Suppressor macrophage treated with lipopolysaccharide for 4 hours (primary cell): ENCODE results near the gene KIF22.

Experiments
- DNase-seq: peaks from one replicate; pipeline ENCODE4 v3.0.0-alpha.2; 2020

The KIF22 gene

DNA sequence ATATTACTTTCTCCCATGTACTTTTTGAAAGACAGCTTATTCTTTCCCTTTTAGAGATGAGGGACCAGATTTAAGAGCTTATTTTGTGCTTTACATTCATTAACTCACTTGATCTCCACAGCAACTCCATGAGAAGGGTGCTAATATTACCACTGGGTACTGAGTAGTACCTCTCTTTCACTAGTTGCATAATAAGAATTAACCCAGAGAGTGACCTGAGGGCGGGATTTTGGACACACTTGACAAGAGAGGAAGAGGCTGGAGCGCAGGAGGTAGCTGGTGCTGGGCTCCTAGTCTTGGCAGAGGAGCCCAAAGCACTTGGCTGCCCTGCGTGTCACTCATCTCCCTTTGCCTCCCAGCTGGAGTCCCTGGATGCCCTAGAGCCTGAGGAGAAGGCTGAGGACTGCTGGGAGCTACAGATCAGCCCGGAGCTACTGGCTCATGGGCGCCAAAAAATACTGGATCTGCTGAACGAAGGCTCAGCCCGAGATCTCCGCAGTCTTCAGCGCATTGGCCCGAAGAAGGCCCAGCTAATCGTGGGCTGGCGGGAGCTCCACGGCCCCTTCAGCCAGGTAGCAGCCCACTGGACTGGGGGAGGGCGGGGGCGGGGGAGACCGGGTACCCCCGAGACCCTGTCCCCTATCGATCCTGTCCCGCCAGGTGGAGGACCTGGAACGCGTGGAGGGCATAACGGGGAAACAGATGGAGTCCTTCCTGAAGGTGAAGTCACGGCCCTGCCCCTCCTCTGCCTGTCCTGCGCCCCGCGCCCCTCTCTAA is 14.1 kb downstream of the KIF22 start:
- no peak for DNase-seq

DNA sequence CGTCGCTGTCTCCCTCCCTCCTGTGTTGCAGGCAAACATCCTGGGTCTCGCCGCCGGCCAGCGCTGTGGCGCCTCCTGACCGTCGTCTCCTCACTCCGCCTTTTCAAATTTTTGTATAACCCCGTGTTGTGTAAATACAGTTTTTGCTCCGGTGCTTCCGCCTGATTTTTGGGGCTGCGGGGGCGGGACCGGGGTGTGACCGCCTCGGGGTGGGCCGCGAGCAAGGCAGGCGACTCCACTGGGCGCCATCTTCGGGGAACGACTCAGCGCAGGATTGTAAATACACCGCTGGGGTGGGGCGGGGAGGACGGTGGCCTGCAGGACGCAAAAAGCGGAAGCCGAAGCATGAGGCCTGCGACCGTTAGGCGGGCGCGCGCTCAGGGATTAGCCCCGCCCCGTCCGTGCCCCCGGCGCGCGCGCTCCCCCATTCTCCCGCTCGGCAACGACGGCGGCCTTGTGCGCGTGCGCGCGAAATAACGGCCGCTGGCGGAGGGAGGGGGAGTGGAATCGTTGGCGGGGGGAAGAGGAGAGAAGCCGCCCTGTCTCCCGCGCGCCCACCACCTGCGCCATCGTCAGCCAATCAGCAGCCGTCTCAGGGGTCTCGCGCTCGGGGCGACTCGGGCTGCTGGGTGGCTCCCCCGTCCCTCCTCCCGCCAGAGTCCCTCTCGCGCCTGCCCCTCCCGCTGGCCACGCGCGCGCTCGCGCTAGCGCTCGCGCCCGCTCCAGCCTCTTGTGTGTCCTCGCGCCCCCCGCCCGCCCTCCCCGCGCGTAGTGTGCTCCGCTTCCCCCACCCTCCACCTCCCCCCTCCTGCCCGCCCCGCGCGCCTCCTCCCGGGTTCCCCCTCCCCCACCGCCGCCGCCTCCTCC is 14.9 kb downstream of the KIF22 start:
- DNase-seq, result peak; percentile 99

DNA sequence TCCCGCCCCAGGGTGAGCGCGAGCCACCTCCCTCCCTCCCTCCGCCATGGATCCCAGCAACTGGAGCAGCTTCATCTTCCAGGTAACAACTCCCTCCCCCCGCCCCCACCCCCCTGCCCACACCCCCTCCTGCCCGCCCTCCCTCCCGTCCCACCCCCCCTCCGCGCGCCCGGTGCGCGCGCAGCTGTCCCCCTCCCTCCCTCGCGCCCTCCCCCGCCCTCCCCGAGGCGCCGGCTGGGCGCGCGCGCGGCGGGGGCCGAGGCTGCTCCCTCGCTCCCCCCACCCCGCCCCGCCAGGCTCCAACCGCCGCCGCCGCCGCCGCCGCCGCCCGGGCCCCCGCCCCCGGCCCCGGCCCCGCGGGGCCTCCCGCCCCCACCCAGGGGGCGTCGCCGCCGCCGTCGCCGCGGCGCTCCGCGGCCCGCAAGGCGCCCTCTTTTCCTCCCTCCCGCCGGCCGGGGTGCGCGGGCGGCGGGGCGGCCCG is 15.6 kb downstream of the KIF22 start, which contains the start of gene MAZ:
Gene MAZ (plus strand): TSS at position 431 of the 481 bp plus-strand sequence. CDS start 173 bp downstream, outside the sequence.
- DNase-seq, result peak; percentile 73

DNA sequence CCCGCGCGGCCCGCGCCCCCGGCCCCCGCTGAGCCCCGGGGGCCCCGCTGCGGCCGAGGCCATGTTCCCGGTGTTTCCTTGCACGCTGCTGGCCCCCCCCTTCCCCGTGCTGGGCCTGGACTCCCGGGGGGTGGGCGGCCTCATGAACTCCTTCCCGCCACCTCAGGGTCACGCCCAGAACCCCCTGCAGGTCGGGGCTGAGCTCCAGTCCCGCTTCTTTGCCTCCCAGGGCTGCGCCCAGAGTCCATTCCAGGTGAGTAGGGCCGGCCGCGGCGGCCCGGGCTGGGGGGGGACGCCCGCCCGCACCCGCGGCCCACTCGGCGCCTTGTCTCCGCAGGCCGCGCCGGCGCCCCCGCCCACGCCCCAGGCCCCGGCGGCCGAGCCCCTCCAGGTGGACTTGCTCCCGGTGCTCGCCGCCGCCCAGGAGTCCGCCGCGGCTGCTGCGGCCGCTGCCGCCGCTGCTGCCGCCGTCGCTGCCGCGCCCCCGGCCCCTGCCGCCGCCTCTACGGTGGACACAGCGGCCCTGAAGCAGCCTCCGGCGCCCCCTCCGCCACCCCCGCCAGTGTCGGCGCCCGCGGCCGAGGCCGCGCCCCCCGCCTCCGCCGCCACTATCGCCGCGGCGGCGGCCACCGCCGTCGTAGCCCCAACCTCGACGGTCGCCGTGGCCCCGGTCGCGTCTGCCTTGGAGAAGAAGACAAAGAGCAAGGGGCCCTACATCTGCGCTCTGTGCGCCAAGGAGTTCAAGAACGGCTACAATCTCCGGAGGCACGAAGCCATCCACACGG is 16.3 kb downstream of the KIF22 start:
- DNase-seq, result no peak

DNA sequence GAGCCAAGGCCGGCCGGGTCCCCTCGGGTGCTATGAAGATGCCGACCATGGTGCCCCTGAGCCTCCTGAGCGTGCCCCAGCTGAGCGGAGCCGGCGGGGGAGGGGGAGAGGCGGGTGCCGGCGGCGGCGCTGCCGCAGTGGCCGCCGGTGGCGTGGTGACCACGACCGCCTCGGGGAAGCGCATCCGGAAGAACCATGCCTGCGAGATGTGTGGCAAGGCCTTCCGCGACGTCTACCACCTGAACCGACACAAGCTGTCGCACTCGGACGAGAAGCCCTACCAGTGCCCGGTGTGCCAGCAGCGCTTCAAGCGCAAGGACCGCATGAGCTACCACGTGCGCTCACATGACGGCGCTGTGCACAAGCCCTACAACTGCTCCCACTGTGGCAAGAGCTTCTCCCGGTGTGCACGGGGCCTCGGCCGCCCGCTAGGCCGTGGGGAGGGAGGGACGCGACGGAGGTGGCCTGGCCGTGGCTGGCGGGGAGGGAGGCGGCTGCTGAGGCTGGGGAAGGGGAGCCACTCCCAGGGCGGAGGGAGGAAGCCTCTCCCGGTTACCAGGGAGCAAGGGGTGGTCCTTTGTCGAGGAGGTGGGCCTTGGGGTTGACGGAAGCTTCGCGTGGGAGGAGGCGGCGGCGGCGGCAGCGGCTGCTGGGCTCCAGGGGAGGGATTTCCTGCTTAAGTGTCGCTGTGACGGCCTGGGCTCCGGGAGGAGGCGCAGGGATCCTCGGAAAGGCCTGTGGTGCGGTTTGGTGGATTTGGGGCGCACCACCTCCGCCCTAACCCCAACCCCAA is 17.1 kb downstream of the KIF22 start:
- peak; percentile 89 for DNase-seq

DNA sequence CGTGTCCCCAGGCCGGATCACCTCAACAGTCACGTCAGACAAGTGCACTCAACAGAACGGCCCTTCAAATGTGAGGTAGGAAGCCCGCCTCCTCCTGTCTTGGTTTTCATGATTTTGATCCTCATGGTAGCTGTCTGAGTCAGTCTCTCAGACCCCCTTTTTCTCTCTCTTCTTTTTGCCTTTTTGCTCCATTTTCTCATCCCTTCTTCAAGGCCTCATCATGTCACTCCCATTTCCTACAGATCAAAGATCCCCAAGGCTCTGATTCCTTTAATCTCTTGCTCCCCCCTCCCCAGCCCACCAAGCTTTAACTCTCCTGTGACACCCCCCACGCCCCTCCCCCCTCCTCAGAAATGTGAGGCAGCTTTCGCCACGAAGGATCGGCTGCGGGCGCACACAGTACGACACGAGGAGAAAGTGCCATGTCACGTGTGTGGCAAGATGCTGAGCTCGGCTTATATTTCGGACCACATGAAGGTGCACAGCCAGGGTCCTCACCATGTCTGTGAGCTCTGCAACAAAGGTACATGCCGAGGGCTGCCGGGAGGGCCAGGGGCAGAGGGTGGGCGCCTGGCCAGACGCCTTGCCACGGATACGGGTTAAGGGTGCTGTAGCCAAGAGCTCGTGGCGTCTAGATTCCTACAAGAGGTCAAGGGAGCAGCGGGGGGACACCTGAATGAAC is 17.8 kb downstream of the KIF22 start:
- no peak for DNase-seq

DNA sequence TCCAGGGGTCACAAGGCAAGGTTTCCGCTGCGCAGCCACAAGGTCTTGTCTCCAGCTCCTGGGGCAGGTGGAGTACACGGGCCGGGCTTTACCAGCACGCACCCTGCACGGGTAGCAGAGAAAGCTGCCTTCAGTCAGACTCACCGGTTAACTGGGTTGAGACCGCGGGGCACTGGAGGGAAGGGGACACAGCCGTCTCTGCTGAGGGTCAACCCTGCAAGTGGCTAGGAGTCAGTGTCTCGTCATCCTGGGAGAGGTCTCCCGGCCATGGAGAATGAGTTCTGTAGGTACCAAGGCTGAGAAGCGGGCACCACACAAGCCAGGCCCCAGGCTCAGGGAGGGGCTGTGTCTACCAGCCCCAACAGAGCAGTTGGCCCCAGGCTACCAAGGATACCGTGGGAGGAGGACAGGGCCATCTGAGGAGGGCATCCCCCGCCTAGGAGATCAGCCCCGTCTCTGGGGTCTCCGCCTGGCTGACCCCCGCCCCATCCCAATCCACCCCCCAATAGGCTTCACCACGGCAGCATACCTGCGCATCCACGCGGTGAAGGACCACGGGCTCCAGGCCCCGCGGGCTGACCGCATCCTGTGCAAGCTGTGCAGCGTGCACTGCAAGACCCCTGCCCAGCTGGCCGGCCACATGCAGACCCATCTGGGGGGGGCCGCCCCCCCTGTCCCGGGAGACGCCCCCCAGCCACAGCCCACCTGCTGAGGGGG is 18.6 kb downstream of the KIF22 start:
- DNase-seq, result no peak

DNA sequence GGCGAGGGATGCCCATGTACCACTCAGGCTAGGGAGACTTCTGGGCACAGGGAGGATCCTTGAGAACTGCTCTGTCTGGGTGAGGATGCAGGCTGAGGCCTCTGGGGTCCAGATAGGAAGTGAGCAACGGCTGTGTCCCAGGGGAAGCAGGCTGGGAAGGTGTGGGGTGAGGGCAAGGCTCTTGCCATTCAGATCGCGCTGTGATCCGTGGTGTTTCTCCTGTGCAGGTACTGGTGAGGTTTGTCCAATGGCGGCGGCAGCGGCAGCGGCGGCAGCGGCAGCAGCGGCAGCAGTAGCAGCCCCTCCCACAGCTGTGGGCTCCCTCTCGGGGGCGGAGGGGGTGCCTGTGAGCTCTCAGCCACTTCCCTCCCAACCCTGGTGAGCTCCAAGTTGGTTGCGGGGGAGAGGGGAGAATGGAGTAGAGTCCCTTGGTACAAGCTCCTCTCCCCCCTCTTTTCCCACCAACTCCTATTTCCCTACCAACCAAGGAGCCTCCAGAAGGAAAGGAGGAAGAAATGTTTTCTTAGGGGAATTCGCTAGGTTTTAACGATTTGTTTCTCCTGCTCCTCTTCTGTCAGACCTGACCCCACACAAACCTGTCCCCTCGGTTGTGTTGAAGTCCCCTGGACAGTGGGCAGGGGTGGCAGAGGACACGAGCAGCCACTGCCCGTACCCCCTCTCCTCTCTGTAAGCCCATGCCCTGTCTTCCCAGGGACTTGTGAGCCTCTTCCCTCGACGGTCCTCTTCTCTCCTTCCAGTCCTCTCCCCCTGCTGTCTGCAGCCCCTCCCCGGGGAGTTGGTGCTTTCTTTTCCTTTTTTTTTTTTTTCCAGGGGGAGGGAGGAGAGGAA is 19.5 kb downstream of the KIF22 start:
- DNase-seq, result no peak

DNA sequence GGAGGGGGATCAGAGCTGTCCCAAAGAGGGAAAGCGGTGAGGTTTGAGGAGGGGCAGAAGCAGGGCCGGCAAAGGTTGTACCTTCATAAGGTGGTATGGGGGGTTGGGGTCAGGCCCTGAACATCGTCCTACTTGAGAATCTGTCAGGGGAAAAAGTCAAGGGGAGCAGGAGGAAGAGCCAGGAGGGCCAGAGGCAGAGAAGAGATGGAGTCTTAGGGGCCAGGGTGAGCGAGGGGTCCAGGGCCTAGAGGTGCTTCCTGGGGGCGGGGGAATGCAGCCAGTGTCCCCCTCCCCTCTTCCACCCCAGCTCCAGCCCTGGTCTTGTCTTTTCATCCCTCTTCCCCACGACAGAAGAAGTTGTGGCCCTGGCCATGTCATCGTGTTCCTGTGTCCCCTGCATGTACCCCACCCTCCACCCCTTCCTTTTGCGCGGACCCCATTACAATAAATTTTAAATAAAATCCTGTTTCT is 20.2 kb downstream of the KIF22 start:
- no peak for DNase-seq

DNA sequence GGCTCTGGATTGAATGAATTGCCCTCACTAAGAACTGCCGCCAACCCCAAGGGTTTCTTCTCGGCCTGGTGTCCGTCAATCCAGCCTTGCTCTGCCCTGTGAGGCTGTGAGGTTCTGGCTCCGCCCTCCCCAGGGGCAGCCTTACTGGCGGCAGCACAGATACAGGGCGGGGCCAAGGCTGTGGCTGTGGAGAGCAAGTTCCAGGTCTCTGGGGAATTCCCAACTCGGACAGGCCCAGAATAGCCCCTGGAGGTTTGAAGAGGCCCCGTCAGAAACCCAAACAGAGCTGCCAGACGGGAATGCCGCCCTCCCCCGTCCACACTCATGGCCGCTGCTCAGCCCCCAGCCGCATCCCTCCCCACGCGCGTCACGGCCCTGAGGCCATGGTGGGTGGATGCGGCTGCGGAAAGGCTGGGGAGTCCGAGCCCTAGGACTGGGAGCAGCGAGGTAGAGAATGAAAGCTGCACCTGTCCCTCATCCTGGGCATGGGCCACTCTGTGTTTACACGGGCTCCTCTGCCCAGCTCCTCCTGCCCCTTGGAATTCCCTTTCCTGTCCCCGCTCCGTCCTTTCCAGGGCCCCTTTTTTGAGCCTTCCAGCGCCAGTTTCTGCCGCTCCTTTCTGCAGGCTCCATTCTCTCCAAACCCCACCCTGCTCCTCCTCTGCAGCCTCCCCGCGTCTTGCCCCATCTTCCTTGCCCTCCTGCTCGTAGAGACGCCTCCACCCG is 20.8 kb downstream of the KIF22 start:
- DNase-seq, result peak; percentile 96

DNA sequence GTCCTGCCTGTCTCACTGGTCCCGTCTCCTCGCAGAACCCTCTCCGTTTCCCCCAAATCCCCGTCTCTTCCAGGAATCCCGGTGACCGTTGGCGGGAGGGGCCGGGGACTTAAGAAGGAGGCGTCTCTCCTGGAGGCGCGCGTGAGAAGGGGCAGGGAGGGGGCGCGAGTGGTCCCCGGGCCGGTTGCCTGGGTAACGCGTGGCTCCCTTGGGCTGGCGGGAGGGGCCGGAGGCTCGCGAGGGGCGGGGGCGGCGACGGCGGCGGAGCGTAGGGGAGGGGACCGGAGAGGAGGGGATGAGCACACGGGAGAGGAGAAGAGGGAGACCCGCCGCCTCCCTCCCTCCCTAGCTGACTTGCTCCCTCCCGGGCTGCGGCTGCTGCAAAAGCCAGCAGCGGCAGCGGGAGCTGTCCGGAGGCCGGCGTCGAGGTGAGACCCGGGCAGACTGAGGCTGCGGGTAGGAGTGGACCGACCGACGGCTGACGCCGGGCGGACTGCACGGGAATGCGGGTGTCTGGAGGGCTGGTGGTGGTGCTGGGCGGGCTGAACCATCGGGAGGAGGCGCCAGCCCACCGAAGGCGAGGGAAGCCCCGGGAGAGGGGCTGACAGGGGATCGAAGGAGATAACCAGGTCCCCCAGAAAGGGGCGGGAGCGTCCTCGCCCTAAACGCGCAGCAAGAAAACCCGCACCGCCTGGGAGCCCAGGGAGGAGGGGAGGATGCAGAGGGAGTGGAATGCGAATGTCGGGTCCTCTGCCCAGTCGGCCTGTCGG is 21.5 kb downstream of the KIF22 start, which contains the start of gene PRRT2:
Gene PRRT2 (plus strand): TSS at position 298 of the 770 bp plus-strand sequence. CDS start 862 bp downstream, outside the sequence.
- DNase-seq, result no peak

DNA sequence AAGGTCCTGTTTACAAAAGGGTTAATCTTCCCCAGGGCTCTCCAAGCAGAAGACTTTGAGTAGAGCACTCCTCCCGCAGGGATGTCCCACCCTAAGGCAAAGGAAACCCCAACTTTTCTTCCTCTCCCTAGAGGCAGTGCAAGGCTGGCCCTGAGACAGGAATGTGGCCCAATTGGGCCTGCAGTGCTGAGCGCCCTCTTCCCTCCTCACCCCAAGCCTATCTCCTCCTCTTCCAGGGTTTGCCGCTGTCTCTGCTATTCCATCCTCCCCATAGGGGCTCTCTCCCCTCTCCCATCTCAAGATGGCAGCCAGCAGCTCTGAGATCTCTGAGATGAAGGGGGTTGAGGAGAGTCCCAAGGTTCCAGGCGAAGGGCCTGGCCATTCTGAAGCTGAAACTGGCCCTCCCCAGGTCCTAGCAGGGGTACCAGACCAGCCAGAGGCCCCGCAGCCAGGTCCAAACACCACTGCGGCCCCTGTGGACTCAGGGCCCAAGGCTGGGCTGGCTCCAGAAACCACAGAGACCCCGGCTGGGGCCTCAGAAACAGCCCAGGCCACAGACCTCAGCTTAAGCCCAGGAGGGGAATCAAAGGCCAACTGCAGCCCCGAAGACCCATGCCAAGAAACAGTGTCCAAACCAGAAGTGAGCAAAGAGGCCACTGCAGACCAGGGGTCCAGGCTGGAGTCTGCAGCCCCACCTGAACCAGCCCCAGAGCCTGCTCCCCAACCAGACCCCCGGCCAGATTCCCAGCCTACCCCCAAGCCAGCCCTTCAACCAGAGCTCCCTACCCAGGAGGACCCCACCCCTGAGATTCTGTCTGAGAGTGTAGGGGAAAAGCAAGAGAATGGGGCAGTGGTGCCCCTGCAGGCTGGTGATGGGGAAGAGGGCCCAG is 22.4 kb downstream of the KIF22 start:
- DNase-seq, result no peak

DNA sequence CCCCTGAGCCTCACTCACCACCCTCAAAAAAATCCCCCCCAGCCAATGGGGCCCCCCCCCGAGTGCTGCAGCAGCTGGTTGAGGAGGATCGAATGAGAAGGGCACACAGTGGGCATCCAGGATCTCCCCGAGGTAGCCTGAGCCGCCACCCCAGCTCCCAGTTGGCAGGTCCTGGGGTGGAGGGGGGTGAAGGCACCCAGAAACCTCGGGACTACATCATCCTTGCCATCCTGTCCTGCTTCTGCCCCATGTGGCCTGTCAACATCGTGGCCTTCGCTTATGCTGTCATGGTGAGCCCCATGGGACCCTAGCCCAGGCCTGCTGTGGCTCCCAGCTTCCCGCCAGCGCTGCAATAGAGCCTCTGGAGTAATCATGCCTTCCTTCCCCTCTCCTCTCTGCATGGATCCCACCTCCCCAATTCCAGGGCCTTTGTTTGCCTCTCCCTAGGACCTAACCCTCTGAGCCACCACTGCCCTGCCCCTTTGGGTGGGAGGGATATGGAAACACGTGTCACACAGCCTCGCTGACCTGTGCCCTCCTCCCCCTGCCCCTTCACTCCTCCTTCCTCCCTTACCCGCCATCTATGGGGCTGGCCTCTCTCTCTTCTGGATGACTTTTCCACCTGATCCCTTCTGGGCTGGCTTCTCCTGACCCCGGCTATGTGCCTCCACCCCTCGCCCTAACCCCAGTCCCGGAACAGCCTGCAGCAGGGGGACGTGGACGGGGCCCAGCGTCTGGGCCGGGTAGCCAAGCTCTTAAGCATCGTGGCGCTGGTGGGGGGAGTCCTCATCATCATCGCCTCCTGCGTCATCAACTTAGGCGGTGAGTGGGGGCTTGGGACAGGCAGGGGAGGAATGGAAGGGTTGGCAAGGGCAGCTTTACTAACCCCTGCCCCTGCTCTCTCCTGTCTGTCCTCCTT is 23.4 kb downstream of the KIF22 start:
- DNase-seq, result no peak

DNA sequence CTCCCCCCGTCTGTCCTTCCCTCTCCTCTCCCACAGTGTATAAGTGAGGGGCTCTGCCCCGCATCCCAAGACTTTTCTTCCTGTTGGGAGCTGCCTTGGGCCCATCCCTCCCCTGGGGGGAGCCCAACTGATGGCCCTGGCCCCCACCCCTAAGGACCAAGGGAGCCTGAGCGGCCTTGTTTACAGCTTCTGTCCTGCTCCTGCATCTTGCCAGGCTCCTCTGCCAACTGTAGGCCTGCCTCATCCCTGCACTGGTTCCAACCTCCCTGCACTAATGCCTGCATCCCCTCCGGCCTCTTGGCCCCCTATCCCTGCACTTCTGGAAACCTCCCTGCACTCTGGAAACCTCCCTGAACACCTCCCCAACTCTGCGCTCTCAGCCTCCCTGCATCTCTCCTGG is 24.0 kb downstream of the KIF22 start:
- DNase-seq, result no peak

DNA sequence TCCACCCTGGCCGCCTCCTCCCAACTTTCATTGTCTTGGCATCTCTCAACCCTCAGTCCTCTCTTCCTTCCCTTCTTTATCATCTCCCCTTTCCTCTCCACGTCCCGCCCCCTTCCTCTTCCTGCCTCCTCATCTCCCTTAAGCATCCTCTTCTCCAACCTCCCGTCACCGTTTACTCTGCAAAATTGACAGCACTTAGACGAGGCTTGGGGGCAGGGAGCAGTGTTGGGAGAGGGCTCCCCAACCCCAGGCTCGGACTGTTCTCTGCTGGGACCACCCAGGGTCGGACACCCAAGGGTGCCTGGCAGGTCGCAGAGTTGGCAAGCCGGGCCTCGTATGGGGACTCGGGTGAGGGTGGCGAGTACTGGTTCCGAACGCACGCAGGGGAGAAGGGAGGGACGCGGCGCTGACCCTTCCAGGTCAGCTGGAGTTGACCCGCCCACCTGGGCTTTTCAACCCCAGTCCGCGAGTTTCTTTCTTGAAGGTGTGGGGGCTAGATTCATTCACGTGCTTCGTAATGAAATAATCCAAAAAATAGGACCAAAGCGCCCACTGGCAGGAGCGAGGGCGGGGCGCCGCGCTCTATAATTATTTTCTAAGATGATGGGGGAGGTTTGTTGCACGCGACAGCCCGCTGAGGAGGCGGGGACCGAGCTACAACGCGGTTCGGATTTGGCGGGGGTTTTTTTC is 24.6 kb downstream of the KIF22 start:
- DNase-seq, result no peak
